ENCODE data around the gene ARPC4.

The ARPC4 gene

GRCh38 chr3:9792405-9793160, at the start of gene ARPC4, which contains the start of gene TADA3:
Gene ARPC4, plus strand, starts transcription at chr3:9793082. Its CDS starts 40 bp downstream, at chr3:9793122.
Gene TADA3, minus strand, starts transcription at chr3:9792473. Its CDS starts 1,007 bp downstream, at chr3:9791466.
- DNase-seq (ENCODE audit: low read depth), result peak; percentile 93

GRCh38 chr3:9743548-9743947, 49.3 kb upstream of the ARPC4 start:
- no peak for DNase-seq (ENCODE audit: low read depth)

GRCh38 chr3:9744162-9744561, 48.7 kb upstream of the ARPC4 start:
- no peak for DNase-seq (ENCODE audit: low read depth)

GRCh38 chr3:9745521-9745920, 47.4 kb upstream of the ARPC4 start:
- DNase-seq (ENCODE audit: low read depth), result no peak

- DNase-seq (ENCODE audit: low read depth), result no peak
Observed at GRCh38 chr3:9746330-9746729, 46.6 kb upstream of the ARPC4 start.

- no peak for DNase-seq (ENCODE audit: low read depth)
Observed at GRCh38 chr3:9747267-9747666, 45.6 kb upstream of the ARPC4 start.

GRCh38 chr3:9748031-9748430, 44.9 kb upstream of the ARPC4 start:
- DNase-seq (ENCODE audit: low read depth), result no peak

- DNase-seq (ENCODE audit: low read depth), result no peak
Observed at GRCh38 chr3:9749296-9749644, 43.6 kb upstream of the ARPC4 start.

GRCh38 chr3:9749645-9750555, 43.0 kb upstream of the ARPC4 start, which contains the start of gene OGG1:
Gene OGG1, plus strand, starts transcription at chr3:9749952. Its CDS starts 335 bp downstream, at chr3:9750287.
- DNase-seq (ENCODE audit: low read depth), result peak; percentile 98

GRCh38 chr3:9750556-9751411, 42.1 kb upstream of the ARPC4 start:
- DNase-seq (ENCODE audit: low read depth), result no peak

- no peak for DNase-seq (ENCODE audit: low read depth)
Observed at GRCh38 chr3:9754678-9755077, 38.2 kb upstream of the ARPC4 start.

- DNase-seq (ENCODE audit: low read depth), result no peak
Observed at GRCh38 chr3:9757427-9757826, 35.5 kb upstream of the ARPC4 start.

- no peak for DNase-seq (ENCODE audit: low read depth)
Observed at GRCh38 chr3:9760779-9761505, 31.9 kb upstream of the ARPC4 start.

GRCh38 chr3:9761919-9762318, 31.0 kb upstream of the ARPC4 start:
- no peak for DNase-seq (ENCODE audit: low read depth)

GRCh38 chr3:9762871-9763270, 30.0 kb upstream of the ARPC4 start:
- DNase-seq (ENCODE audit: low read depth), result no peak

- no peak for DNase-seq (ENCODE audit: low read depth)
Observed at GRCh38 chr3:9765865-9766264, 27.0 kb upstream of the ARPC4 start.

- no peak for DNase-seq (ENCODE audit: low read depth)
Observed at GRCh38 chr3:9767418-9767817, 25.5 kb upstream of the ARPC4 start.

- DNase-seq (ENCODE audit: low read depth), result no peak
Observed at GRCh38 chr3:9768141-9768775, 24.6 kb upstream of the ARPC4 start.

- no peak for DNase-seq (ENCODE audit: low read depth)
Observed at GRCh38 chr3:9769012-9769411, 23.9 kb upstream of the ARPC4 start.

- no peak for DNase-seq (ENCODE audit: low read depth)
Observed at GRCh38 chr3:9769426-9770275, 23.2 kb upstream of the ARPC4 start, which contains the start of gene CAMK1. Gene CAMK1, minus strand, starts transcription at chr3:9769947. Its CDS starts 2,198 bp downstream, at chr3:9767749.

All from CMK (cell line).